Heart left ventricle (tissue), 16 donors: Measurements from ENCODE around the gene SEMA6A. TPM values are rescaled to one million over a fixed set of nuclear protein-coding genes. Genes with fewer than 3 reads are reported as not detected.

ENCODE experiments used
- ATAC-seq, 4 donors: fragments of 200-7000 bp; cut with Tn5 transposase; one replicate each; pipeline ENCODE4 v1.9.1; 2020 to 2022; ENCODE audit warnings: moderate library complexity in 4 of 4, mild to moderate bottlenecking in 3 of 4, moderate number of reproducible peaks in 1 of 4
- DNase-seq, 5 donors: peaks; one replicate each; pipeline ENCODE4 v3.0.0-alpha.2; 2020
- H3K27ac ChIP-seq, 12 donors: fragments of 200-600 bp; sonication (generic) in 4 of 12; one replicate each; pipeline versions ENCODE4 v1.5.0 to v1.8.0; 2016 to 2022; ENCODE audit warnings: mild to moderate bottlenecking in 2 of 12
- H3K27me3 ChIP-seq, 9 donors: fragments of 200-600 bp; sonication (generic) in 2 of 9; one replicate each; pipeline versions ENCODE4 v1.5.1 to v1.8.0; 2016 to 2022; ENCODE audit warnings: mild to moderate bottlenecking in 3 of 9
- H3K36me3 ChIP-seq, 9 donors: fragments of 200-600 bp; sonication (generic) in 2 of 9; one replicate each; pipeline versions ENCODE4 v1.5.0 to v1.8.0; 2018 to 2022; ENCODE audit warnings: mild to moderate bottlenecking in 2 of 9
- H3K4me1 ChIP-seq, 12 donors: fragments of 200-600 bp; sonication (generic) in 4 of 12; one replicate each; pipeline versions ENCODE4 v1.5.0 to v1.8.0; 2016 to 2022; ENCODE audit warnings: mild to moderate bottlenecking in 3 of 12
- H3K4me3 ChIP-seq, 12 donors: fragments of 200-600 bp; sonication (generic) in 4 of 12; one replicate each; pipeline versions ENCODE4 v1.5.0 to v1.8.0; 2017 to 2022; ENCODE audit warnings: mild to moderate bottlenecking in 9 of 12, moderate library complexity in 4 of 12
- H3K9me3 ChIP-seq, 12 donors: fragments of 200-600 bp; sonication (generic) in 4 of 12; one replicate each; pipeline versions ENCODE4 v1.5.0 to v1.8.0; 2016 to 2022; ENCODE audit warnings: mild to moderate bottlenecking in 1 of 12
- CTCF ChIP-seq, 12 donors: fragments of 200-600 bp; sonication (generic) in 4 of 12; IDR thresholded peaks; one replicate each; pipeline versions ENCODE4 v1.5.0 to v1.8.0; 2018 to 2022; ENCODE audit warnings: antibody characterized with exemption in 12 of 12, mild to moderate bottlenecking in 5 of 12
- POLR2A ChIP-seq, 2 donors: fragments of 450-650 bp; IDR thresholded peaks; one replicate each; pipeline ENCODE4 v1.6.1; 2017; ENCODE audit warnings: antibody characterized with exemption in 2 of 2, mild to moderate bottlenecking in 2 of 2, moderate library complexity in 2 of 2
- WGBS, 4 donors: extraction: QIAGEN DNeasy Blood & Tissue Kit in 2 of 4; methylation state at CpG; one replicate each; pipeline versions ENCODE4 v1.1.5 to v1.1.7; 2013 to 2018; 5-methylcytosine and 5-hydroxymethylcytosine counted together
- intact Hi-C, 10 donors: fragments of 100-400 bp; cut with DNase I; formaldehyde crosslinking; loops; one replicate each; pipeline versions ENCODE4 v1.11.1 to v1.14.2; 2022
- polyA plus RNA-seq, 2 donors: library from polyadenylated mRNA; stranded (reverse); fragments of 200-250 nt; gene quantifications; one replicate each; pipeline ENCODE4 v1.2.3, GENCODE V29; 2013
- total RNA-seq, 9 donors: library from RNA; depleted of rRNA in 2 of 9; stranded (reverse); fragments of >200 nt in 2 of 9; fragmentation: NEBNext Ultra II Directional in 3 of 9; extraction: Animal tissue kit (Norgen Biotek cat#: 25700) in 3 of 9; gene quantifications; one replicate each; pipeline versions ENCODE4 v1.1.0 to v1.2.4, GENCODE V29; 2016 to 2023
- donor health status: ischemic (EF 13 %, LVEDD 7.1; RV severe dilation, severe dysfunction).
- donor health status: healthy with polysubstance abuse.
- donor health status: DM: no; HTN: yes; CAD: no.
- donor health status: DM: no; HTN: no; CAD: no.
- donor health status: ischemic (EF 25% LVEDD 6.9; RV normal size, moderate dysfunction).
- donor health status: ischemic (EF 25% LVEDD 5.7; RV mildly dilated, moderate dysfunction).
- donor health status: healthy.
- donor health status: DM: yes; HTN: yes; CAD: no.
- donor health status: ischemic (EF 35%, LVEDD 5.7; RV mildly dilated, moderate dysfunction).
- donor health status: nonischemic (EF 11% LVEDD 7.7; RV severe dilation, severe dysfunction).
- donor health status: DM: yes; HTN: yes; CAD: no.
- donor health status: PGD.
- donor health status: ischemic (EF 29% LVEDD 5.4; RV normal size, mild dysfunction).
- donor health status: nonischemic (EF 23%, LVEDD 6.1; RV moderate dilation, normal function).

The SEMA6A gene
- total and polyA plus RNA-seq, 11 donors: 2.2 to 12.7 (median 6.3) TPM

GRCh38 chr5:116439905-116440304, 134.7 kb downstream of the SEMA6A start:
- WGBS, 4 donors: 31 to 50% (median 39%) methylated on average over 5 of the region's 5 CpGs
- no peak overlapping the region for H3K4me3 ChIP-seq
- TF ChIP-seq POLR2A (IDR thresholded peaks at IDR 0.05) (no peak), CTCF (IDR thresholded peaks at IDR 0.05) (no peak)
- no peaks in the 10 kb centered on the region for H3K9me3 ChIP-seq
- peaks cover 0 to 45% (median 14%) of the 10 kb centered on the region in 12 donors for H3K4me1 ChIP-seq
- ATAC-seq: no peak
- H3K27me3 ChIP-seq: no peaks in the 10 kb centered on the region
- intact Hi-C loops: loop anchor here in 1 of 10 donors (5.0 kb wide), 2 partner anchors 43 to 68 kb away; no protein-coding TSS in a partner anchor
- peaks cover 0 to 4% (median 0%) of the 10 kb centered on the region in 9 donors for H3K36me3 ChIP-seq
- H3K27ac ChIP-seq: peak overlapping the region in 1 of 12 donors; percentile 40
- no peak for DNase-seq

GRCh38 chr5:116438979-116439554, 135.6 kb downstream of the SEMA6A start:
- H3K4me3 ChIP-seq: no peak overlapping the region
- peaks cover 0 to 45% (median 14%) of the 10 kb centered on the region in 12 donors for H3K4me1 ChIP-seq
- TF ChIP-seq POLR2A (IDR thresholded peaks at IDR 0.05) (no peak), CTCF (IDR thresholded peaks at IDR 0.05) (no peak)
- H3K36me3 ChIP-seq: no peaks in the 10 kb centered on the region
- H3K27ac ChIP-seq: peak overlapping the region in 1 of 12 donors; percentile 40
- intact Hi-C loops: loop anchor here in 1 of 10 donors (5.0 kb wide), 2 partner anchors 42 to 67 kb away; no protein-coding TSS in a partner anchor
- peak in 3 of 4 donors; percentile 38 to 59 (median 47) for ATAC-seq
- WGBS, 4 donors: 34 to 55% (median 50%) methylated on average over 6 of the region's 6 CpGs
- no peaks in the 10 kb centered on the region for H3K9me3 ChIP-seq
- DNase-seq: peak in 1 of 5 donors; percentile 28
- no peaks in the 10 kb centered on the region for H3K27me3 ChIP-seq

DNA sequence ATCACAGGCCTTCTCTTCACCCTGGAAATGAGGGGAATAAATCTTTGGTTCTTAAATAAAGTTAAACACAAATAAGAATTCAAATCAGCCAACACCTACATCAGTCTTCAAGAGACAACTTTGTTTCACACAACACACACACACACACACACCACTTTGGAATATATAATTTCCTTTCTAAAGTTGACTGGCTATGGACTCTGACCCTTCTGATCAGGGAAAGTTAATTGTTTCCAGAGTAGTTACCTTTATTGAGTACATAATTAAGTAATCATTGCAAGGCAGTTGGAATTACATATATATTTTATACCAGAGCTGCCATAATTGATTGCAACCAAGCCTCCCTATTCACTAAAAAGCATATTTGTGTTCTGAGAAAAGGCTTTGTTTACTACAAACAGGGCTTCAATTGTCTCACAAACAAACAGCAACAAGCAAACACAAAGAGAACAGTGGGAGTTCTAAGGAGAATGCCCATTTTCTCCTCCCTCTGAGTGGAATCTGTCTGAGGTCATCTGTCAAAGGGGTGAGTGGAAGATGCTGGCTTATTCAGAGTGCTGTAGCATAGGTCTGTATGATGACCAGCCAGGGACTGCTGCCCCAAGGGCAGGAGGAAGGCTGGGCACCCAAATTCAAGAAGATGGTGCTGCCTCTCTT, 136.6 kb downstream of the SEMA6A start:
- Histone ChIP-seq H3K36me3 (no peaks in the 10 kb centered on the region), H3K9me3 (no peaks in the 10 kb centered on the region), H3K4me3 (no peak overlapping the region), H3K4me1 (peaks cover 0 to 45% (median 13%) of the 10 kb centered on the region in 12 donors), H3K27ac (peak overlapping the region in 1 of 12 donors; percentile 10), H3K27me3 (no peaks in the 10 kb centered on the region)
- ATAC-seq: no peak
- intact Hi-C loops: loop anchor here in 1 of 10 donors (5.0 kb wide), 2 partner anchors 41 to 66 kb away; no protein-coding TSS in a partner anchor
- no peak for DNase-seq
- TF ChIP-seq CTCF (IDR thresholded peaks at IDR 0.05): no peak
- no peak for TF ChIP-seq POLR2A (IDR thresholded peaks at IDR 0.05)

DNA sequence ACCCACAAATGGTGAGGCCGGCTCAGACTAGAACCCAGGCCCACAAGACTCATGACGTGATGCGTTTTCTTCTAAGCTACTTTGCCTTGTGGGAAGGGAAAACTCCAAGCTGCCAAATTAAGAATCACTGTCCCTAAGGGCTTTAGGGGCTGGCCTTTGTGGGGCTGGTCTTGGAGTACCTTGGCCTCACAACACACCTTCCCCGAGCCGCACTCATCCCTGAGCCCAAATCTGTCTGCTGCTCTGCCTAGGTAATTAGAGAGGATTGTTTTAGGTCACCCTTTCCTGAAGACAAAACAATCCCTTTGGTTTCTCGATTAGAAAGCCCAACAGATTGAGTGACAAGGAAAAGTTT, 137.3 kb downstream of the SEMA6A start:
- Histone ChIP-seq H3K4me3 (no peak overlapping the region), H3K9me3 (no peaks in the 10 kb centered on the region), H3K4me1 (peaks cover 0 to 40% (median 10%) of the 10 kb centered on the region in 12 donors), H3K27ac (no peak overlapping the region), H3K36me3 (no peaks in the 10 kb centered on the region), H3K27me3 (no peaks in the 10 kb centered on the region)
- DNase-seq (no peak), ATAC-seq (no peak)
- WGBS, 4 donors: 75 to 86% (median 81%) methylated on average over 6 of the region's 6 CpGs
- intact Hi-C loops: loop anchor here in 1 of 10 donors (5.0 kb wide), 2 partner anchors 40 to 65 kb away; no protein-coding TSS in a partner anchor
- no peak for TF ChIP-seq POLR2A (IDR thresholded peaks at IDR 0.05)
- no peak for TF ChIP-seq CTCF (IDR thresholded peaks at IDR 0.05)
